HFFc6 (cell line): ENCODE results near the gene INHBA. TPM values are rescaled to one million over a fixed set of nuclear protein-coding genes. Genes with fewer than 3 reads are reported as not detected.

Experiments used
- DNase-seq: peaks from one replicate; pipeline ENCODE4 v3.0.0-alpha.2; 2018
- H3K27ac Mint-ChIP-seq: 2 replicates; pipeline ENCODE4 v1.8.0; 2020; ENCODE audit warnings: mild to moderate bottlenecking, mixed read lengths
- H3K27me3 Mint-ChIP-seq: 2 replicates; pipeline ENCODE4 v1.8.0; 2021; ENCODE audit warnings: mild to moderate bottlenecking, moderate library complexity, mixed read lengths; ENCODE audit not compliant: insufficient read depth
- H3K36me3 Mint-ChIP-seq: 2 replicates; pipeline ENCODE4 v1.8.0; 2021; ENCODE audit warnings: low read depth, mixed read lengths
- H3K4me1 Mint-ChIP-seq: 2 replicates; pipeline ENCODE4 v1.8.0; 2020; ENCODE audit warnings: low read depth, mixed read lengths
- H3K4me3 Mint-ChIP-seq: 2 replicates; pipeline ENCODE4 v1.8.0; 2020; ENCODE audit warnings: mild to moderate bottlenecking, moderate library complexity, mixed read lengths
- H3K9me3 Mint-ChIP-seq: 2 replicates; pipeline ENCODE4 v1.8.0; 2020; ENCODE audit warnings: mild to moderate bottlenecking, mixed read lengths
- CTCF ChIP-seq: fragments of 200-600 bp; sonication (generic); IDR thresholded peaks from 2 replicates; pipeline ENCODE4 v1.5.0; 2021; ENCODE audit warnings: antibody characterized with exemption, mild to moderate bottlenecking
- total RNA-seq, 6 experiments: library from RNA; stranded (reverse); fragmentation: NEBNext Ultra II Directional; extraction: Animal tissue kit (Norgen Biotek cat#: 25700); gene quantifications; 2 replicates in 1 of 6; 3 replicates in 5 of 6; pipeline ENCODE4 v1.2.3, GENCODE V29; 2021

INHBA gene
- total RNA-seq, 6 experiments from 2014 or later = 18.1 to 29.9 (median 20.2) TPM

DNA sequence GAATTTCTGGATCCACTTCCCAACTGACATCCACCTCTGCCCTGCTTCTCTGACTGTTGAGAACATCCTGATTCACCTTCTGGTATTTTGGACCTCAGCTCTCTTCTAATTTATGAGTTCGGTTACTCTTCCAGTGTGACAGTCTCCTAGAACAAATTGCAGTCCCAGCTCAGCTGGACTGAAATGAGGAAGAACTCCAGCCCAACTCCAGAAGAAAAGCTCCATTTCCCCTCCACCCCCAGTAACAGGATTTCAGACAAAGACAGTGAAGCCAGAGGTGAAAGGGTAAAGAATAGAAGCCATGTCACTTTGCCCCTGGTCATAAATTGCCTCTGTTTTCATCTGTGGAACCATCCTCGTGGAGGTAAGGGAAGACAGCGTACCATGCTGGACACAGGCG is 26.2 kb upstream of the INHBA start:
- H3K27ac Mint-ChIP-seq = no peak overlapping the region
- H3K27me3 Mint-ChIP-seq = no peaks in the 10 kb centered on the region; the same call in none of the 2 replicates
- TF ChIP-seq CTCF = no peak
- peaks cover 4% of the 10 kb centered on the region; the same call in 1 of the 2 replicates for H3K36me3 Mint-ChIP-seq
- peaks cover 33% of the 10 kb centered on the region for H3K4me1 Mint-ChIP-seq
- DNase-seq = no peak
- H3K9me3 Mint-ChIP-seq = no peaks in the 10 kb centered on the region
- no peak overlapping the region for H3K4me3 Mint-ChIP-seq

DNA sequence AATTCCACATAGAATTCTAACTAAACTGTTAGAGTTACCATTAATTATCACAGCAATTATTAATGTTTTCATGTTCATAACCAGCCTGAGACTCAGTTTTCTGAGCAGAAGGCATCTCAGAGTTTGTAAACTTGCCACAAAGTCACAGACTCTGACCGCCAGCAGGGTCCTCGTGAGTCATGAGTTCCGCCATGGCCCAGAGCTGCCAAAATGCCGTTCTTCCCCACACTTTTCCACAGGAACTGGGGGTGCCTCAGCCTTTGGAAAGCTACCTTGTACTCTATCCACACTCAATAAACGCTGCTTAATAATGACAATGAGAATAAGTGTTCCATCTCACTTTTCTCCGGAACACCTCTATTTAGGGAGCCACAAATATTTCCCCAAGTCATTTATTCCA is 22.1 kb upstream of the INHBA start:
- Mint-ChIP-seq H3K9me3 (peaks cover 3% of the 10 kb centered on the region), H3K4me1 (peaks cover 27% of the 10 kb centered on the region), H3K36me3 (peaks cover 4% of the 10 kb centered on the region; the same call in 1 of the 2 replicates), H3K27me3 (no peaks in the 10 kb centered on the region; the same call in 1 of the 2 replicates), H3K27ac (no peak overlapping the region), H3K4me3 (no peak overlapping the region)
- DNase-seq = no peak
- no peak for TF ChIP-seq CTCF

DNA sequence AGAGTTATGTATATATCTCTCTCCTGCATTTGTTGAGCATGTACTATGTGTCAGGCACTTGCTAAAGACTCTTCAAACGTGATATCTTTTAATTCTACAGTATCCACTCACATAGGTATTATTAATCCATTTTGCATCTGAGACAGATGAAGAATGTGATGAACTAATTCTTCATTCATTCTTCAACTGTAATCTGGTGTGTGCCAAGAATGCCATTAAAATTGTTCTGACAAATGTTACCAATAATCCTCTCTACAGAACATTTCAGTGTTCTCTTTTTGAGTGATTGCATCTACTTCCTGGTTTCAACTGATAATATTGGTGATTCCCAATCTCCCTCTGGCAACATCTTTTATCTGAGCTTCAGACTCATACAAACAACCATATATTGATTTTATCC is 18.0 kb upstream of the INHBA start:
- H3K4me3 Mint-ChIP-seq = no peak overlapping the region
- H3K27ac Mint-ChIP-seq = no peak overlapping the region
- TF ChIP-seq CTCF = no peak
- no peaks in the 10 kb centered on the region for H3K27me3 Mint-ChIP-seq
- H3K9me3 Mint-ChIP-seq = peaks cover 3% of the 10 kb centered on the region
- DNase-seq = no peak
- peaks cover 26% of the 10 kb centered on the region for H3K4me1 Mint-ChIP-seq
- H3K36me3 Mint-ChIP-seq = no peaks in the 10 kb centered on the region; the same call in 1 of the 2 replicates

- Mint-ChIP-seq H3K4me3 (no peak overlapping the region), H3K27ac (no peak overlapping the region), H3K27me3 (no peaks in the 10 kb centered on the region), H3K4me1 (peaks cover 26% of the 10 kb centered on the region), H3K36me3 (no peaks in the 10 kb centered on the region; the same call in 1 of the 2 replicates), H3K9me3 (peaks cover 3% of the 10 kb centered on the region)
- no peak for TF ChIP-seq CTCF
- no peak for DNase-seq
Observed at GRCh38 chr7:41720046-41720445, 17.2 kb upstream of the INHBA start.

GRCh38 chr7:41716691-41717090 is 13.8 kb upstream of the INHBA start:
- H3K27ac Mint-ChIP-seq = no peak overlapping the region
- no peaks in the 10 kb centered on the region for H3K36me3 Mint-ChIP-seq
- H3K9me3 Mint-ChIP-seq = no peaks in the 10 kb centered on the region; the same call in 1 of the 2 replicates
- peaks cover 10% of the 10 kb centered on the region for H3K4me1 Mint-ChIP-seq
- no peak for DNase-seq
- no peaks in the 10 kb centered on the region for H3K27me3 Mint-ChIP-seq
- no peak overlapping the region for H3K4me3 Mint-ChIP-seq
- no peak for TF ChIP-seq CTCF

DNA sequence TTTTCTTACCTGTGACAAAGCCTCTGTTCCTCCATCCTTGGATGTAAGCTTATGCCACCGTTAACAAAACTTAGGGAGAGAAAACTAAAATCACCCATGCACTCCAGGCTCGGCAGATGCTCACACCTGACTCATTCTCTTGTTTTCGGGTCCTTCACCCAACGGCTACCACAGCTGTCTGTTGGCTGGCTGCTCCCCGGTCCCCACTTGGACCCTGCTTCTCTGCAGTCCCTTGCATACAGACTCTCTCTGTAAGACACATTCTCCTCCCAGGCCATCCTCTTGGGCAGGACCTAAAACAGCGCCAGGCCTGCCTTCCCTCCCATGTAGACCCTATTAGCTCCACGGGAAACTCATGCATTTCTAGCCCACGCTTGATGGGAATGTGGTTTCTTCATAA is 12.1 kb upstream of the INHBA start:
- Mint-ChIP-seq H3K36me3 (no peaks in the 10 kb centered on the region), H3K4me3 (no peak overlapping the region), H3K9me3 (no peaks in the 10 kb centered on the region)

More for the DNA sequence above, 12.1 kb upstream of the INHBA start:
- H3K27ac Mint-ChIP-seq = no peak overlapping the region
- DNase-seq = no peak
- H3K4me1 Mint-ChIP-seq = peaks cover 15% of the 10 kb centered on the region
- no peak for TF ChIP-seq CTCF
- H3K27me3 Mint-ChIP-seq = no peaks in the 10 kb centered on the region
